Right lobe of liver (tissue), 4 donors: ENCODE results near the gene MYZAP.

Experiments
- CTCF ChIP-seq, 4 donors: fragments of 200-600 bp in 3 of 4; fragments of 450-650 bp in 1 of 4; IDR thresholded peaks; one replicate each; pipeline versions ENCODE4 v1.5.1 to v1.8.0; 2016 to 2022; ENCODE audit warnings: antibody characterized with exemption in 4 of 4, mild to moderate bottlenecking in 2 of 4
- POLR2A ChIP-seq: fragments of 450-650 bp; IDR thresholded peaks from one replicate; pipeline ENCODE4 v1.6.1; 2017; ENCODE audit warnings: antibody characterized with exemption, mild to moderate bottlenecking
- donor health status: DM: no; HTN: no; CAD: no.
- donor health status: DM: no; HTN: no; CAD: no.
- donor health status: DM: no; HTN: yes; CAD: no.

DNA sequence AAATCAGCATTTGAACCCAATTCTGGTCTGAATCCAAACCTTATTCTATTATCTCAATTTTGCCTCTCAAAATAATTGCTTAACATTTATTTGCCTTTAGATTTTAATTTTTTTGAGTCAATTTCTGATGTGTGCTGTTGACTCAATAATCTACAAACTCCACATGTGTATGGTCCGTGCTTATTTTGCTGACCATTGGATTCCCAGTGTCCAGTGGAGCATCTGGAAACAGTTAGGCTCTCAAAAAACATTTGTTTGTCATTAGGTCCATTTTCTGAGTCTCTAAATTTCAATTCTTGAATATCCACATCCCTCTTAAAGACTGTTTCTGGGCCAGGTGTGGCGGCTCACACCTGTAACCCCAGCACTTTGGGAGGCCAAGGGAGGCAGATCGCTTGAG lies 19.2 kb upstream of the MYZAP start:
- TF ChIP-seq POLR2A, result no peak
- no peak for TF ChIP-seq CTCF (IDR thresholded peaks at IDR 0.05)
